Activated T-cell treated with anti-CD3 and anti-CD28 coated beads, Interleukin-2, amount 50 U/mL, for 4 hours (primary cell): ENCODE measurements around the gene B4GALNT2. TPM values are rescaled to one million over a fixed set of nuclear protein-coding genes. Genes with fewer than 3 reads are reported as not detected.
A peak's percentile ranks its signal among the peaks of the same experiment; 100 is the strongest.

Experiments used
- ATAC-seq, 2 donors: fragments of 200-7000 bp; cut with Tn5 transposase; one replicate each; pipeline ENCODE4 v1.10.0; 2021
- DNase-seq: peaks from one replicate; pipeline ENCODE4 v3.0.0-alpha.2; 2020
- H3K27me3 Mint-ChIP-seq: one replicate; pipeline ENCODE4 v1.8.0; 2021; ENCODE audit warnings: low read depth, mixed read lengths
- H3K36me3 Mint-ChIP-seq: one replicate; pipeline ENCODE4 v1.8.0; 2022; ENCODE audit warnings: mixed read lengths; ENCODE audit not compliant: insufficient read depth
- H3K4me1 Mint-ChIP-seq: one replicate; pipeline ENCODE4 v1.8.0; 2021; ENCODE audit warnings: low read depth, mixed read lengths
- H3K4me3 Mint-ChIP-seq: one replicate; pipeline ENCODE4 v1.8.0; 2021; ENCODE audit warnings: mild to moderate bottlenecking, moderate library complexity, mixed read lengths
- H3K9me3 Mint-ChIP-seq: one replicate; pipeline ENCODE4 v1.8.0; 2021; ENCODE audit warnings: mixed read lengths
- total RNA-seq, 3 donors: library from RNA; stranded (reverse); gene quantifications; one replicate each; pipeline ENCODE4 v1.2.1, GENCODE V29; 2021

The B4GALNT2 gene
- total RNA-seq, 3 donors from 2014 or later, result not detected

GRCh38 chr17:49218941-49219913 lies 86.7 kb downstream of the B4GALNT2 start:
- ATAC-seq (peak; percentile 23 to 37), DNase-seq (peak; percentile 35)
- H3K4me1 Mint-ChIP-seq, result peaks cover 66% of the 10 kb centered on the region
- H3K27me3 Mint-ChIP-seq, result no peaks in the 10 kb centered on the region
- peak overlapping the region; percentile 42 for H3K4me3 Mint-ChIP-seq
- peaks cover 14% of the 10 kb centered on the region for H3K36me3 Mint-ChIP-seq
- no peaks in the 10 kb centered on the region for H3K9me3 Mint-ChIP-seq

DNA sequence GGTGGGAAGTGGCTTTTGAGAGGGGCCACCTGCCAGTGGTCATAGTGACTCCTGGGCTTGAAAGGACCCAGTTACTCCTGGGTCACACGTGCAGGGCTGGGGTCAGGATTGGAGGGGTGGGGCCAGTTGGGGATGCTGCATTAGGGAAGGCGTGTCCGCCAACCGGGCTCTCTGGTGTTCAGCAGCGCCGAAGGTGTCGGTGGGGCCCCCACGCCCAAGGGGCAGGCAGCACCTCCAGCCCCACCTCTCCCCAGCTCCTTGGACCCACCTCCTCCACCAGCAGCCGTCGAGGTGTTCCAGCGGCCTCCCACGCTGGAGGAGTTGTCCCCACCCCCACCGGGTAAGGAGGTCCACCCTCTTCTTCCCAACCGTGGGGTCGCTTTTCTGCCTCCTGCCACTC lies 87.4 kb downstream of the B4GALNT2 start:
- peaks cover 10% of the 10 kb centered on the region for H3K36me3 Mint-ChIP-seq
- ATAC-seq (no peak), DNase-seq (no peak)
- H3K4me1 Mint-ChIP-seq, result peaks cover 64% of the 10 kb centered on the region
- no peaks in the 10 kb centered on the region for H3K9me3 Mint-ChIP-seq
- no peak overlapping the region for H3K4me3 Mint-ChIP-seq
- peaks cover 4% of the 10 kb centered on the region for H3K27me3 Mint-ChIP-seq

GRCh38 chr17:49223168-49223516 lies 90.6 kb downstream of the B4GALNT2 start:
- Mint-ChIP-seq H3K4me3 (peak overlapping the region; percentile 72), H3K36me3 (peaks cover 9% of the 10 kb centered on the region), H3K4me1 (peaks cover 42% of the 10 kb centered on the region), H3K27me3 (peaks cover 9% of the 10 kb centered on the region), H3K9me3 (no peaks in the 10 kb centered on the region)
- ATAC-seq (no peak), DNase-seq (no peak)

DNA sequence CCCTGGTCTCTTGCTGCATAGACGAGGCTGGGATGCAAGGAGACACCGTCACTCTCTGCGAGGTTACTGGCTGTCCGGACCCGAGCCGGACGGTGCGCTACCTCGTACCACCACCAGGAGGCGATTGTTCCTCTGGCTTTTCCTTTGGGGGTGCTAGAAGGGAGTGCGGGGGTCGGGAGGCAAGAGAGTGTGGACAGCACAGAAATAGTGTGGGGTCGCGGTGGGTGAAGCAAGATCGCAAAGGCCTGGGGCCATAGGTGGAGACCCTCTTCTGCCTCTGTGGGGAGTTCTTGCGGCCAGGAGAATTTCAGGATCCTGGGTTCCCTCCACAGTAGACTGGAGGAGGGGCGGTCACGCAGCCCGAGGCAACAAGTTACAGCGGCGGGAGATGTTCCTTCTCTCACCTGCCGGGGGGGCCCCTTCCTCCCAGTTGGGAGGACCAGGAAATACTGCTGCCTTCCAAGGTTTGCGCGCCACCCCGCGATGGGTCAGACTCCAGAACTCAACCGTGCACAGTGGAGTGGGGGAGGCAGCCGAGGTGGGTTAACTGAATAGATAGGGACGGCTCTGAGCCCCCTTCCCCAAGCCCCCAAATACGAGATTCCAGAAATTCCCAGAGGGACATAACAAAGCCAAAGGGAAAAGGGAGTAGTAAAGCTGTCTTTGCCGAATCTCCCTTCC lies 91.1 kb downstream of the B4GALNT2 start:
- H3K36me3 Mint-ChIP-seq, result peaks cover 9% of the 10 kb centered on the region
- DNase-seq (peak; percentile 70), ATAC-seq (peak; percentile 34 to 38)
- H3K27me3 Mint-ChIP-seq, result peaks cover 9% of the 10 kb centered on the region
- peaks cover 38% of the 10 kb centered on the region for H3K4me1 Mint-ChIP-seq
- peak overlapping the region; percentile 72 for H3K4me3 Mint-ChIP-seq
- H3K9me3 Mint-ChIP-seq, result no peaks in the 10 kb centered on the region

DNA sequence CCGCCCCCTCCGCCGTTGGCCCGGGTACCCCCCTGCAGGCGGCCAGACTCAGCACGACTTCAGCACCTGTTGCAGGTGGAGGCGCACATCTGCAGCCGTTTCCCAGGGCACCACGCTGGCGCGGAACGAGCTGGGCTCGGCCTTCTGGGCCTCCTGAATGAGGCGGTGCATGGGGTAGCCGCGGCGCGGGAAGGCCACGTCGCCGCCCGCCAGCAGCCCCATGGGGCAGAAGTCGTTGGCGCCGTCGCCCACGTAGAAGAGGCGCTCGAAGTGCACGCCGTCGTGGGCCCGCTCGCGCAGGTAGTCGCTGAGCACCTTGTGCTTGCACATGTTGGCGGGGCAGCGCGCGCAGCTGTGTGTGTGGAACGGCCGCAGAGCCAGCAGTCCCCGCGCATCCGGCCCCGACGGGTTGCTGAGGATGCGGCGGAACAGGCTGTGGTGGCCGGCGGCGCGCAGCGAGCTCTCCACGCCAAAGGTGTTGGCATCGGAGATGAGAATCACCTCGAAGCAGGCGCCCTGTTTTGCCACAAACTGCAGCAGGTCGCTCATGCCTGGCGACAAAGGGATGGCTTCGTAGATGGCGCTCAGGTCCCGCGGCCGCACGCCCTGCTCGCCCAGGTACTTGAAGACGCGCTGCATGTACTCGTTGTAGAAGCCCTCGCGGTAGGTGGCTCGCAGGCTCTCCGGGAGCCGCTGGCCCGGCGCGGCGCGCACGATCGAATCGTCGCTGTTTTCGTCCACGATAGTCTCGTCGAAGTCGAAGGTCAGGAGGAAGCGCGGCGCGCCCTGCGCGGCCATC lies 91.8 kb downstream of the B4GALNT2 start:
- Mint-ChIP-seq H3K4me3 (peak overlapping the region; percentile 72), H3K27me3 (peaks cover 13% of the 10 kb centered on the region), H3K4me1 (peaks cover 31% of the 10 kb centered on the region), H3K9me3 (no peaks in the 10 kb centered on the region), H3K36me3 (peaks cover 9% of the 10 kb centered on the region)
- DNase-seq (peak; percentile 35), ATAC-seq (peak; percentile 33 to 41)

DNA sequence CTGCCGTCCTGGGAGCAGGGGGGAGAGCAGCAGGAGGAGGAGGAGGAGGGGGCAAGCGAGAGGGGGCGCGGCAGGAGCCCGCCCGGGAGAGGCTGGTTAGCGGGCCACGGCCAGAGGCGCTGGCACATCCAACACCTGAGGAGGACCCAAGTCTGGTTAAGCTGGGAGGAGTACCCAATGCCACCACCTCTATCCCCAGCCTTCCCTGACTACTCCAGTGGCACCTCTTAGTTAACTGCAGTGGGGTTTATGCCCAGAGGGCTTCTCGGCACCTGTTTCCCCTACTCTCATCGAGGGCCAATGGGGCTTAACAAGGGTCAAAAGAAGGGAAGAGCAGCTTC lies 92.4 kb downstream of the B4GALNT2 start:
- peaks cover 18% of the 10 kb centered on the region for H3K27me3 Mint-ChIP-seq
- H3K9me3 Mint-ChIP-seq, result no peaks in the 10 kb centered on the region
- H3K4me3 Mint-ChIP-seq, result peak overlapping the region; percentile 59
- no peak for DNase-seq
- H3K4me1 Mint-ChIP-seq, result peaks cover 30% of the 10 kb centered on the region
- peaks cover 9% of the 10 kb centered on the region for H3K36me3 Mint-ChIP-seq
- no peak for ATAC-seq

- no peak for DNase-seq
- no peak for ATAC-seq
- peaks cover 18% of the 10 kb centered on the region for H3K27me3 Mint-ChIP-seq
- peaks cover 26% of the 10 kb centered on the region for H3K4me1 Mint-ChIP-seq
- no peaks in the 10 kb centered on the region for H3K9me3 Mint-ChIP-seq
- peaks cover 7% of the 10 kb centered on the region for H3K36me3 Mint-ChIP-seq
- no peak overlapping the region for H3K4me3 Mint-ChIP-seq
Observed at GRCh38 chr17:49225554-49226236, 93.1 kb downstream of the B4GALNT2 start.

Other genes starting within 250 kb of the B4GALNT2 start
- gene ATP5MC1, start 240.0 kb upstream of the B4GALNT2 start, total RNA-seq, result 100 to 1,000 TPM; 166 to 188 (median 188) TPM
- gene UBE2Z, start 224.4 kb upstream of the B4GALNT2 start, total RNA-seq, result 100 to 1,000 TPM in 1 of 3 donors, 10 to 100 TPM in 2; 92.7 to 103 (median 94.3) TPM
- 100 to 1,000 TPM; 166 to 173 (median 170) TPM for gene SNF8, start 187.9 kb upstream of the B4GALNT2 start, total RNA-seq
- gene GIP, start 164.2 kb upstream of the B4GALNT2 start, total RNA-seq, result not detected
- under 1 TPM; 0.32 to 0.76 (median 0.35) TPM for gene IGF2BP1, start 135.4 kb upstream of the B4GALNT2 start, total RNA-seq
- 10 to 100 TPM in 2 of 3 donors, 1 to 10 TPM in 1; 8.7 to 14.8 (median 12.8) TPM for gene GNGT2, start 77.8 kb downstream of the B4GALNT2 start, total RNA-seq
- gene ABI3, start 77.9 kb downstream of the B4GALNT2 start, total RNA-seq, result 10 to 100 TPM; 15.0 to 24.2 (median 22.7) TPM
- under 1 TPM in 1 of 3 donors, not detected in 2; 0.23 TPM for gene PHOSPHO1, start 98.0 kb downstream of the B4GALNT2 start, total RNA-seq
- gene ZNF652, start 229.5 kb downstream of the B4GALNT2 start, total RNA-seq, result 1 to 10 TPM; 2.8 to 3.2 (median 3.1) TPM